A549 treated with DMSO at 1 μM for 4 hours (cell line): Measurements from ENCODE around the gene KCNH6. TPM values are rescaled to one million over a fixed set of nuclear protein-coding genes. Genes with fewer than 3 reads are reported as not detected.

Experiments
- total RNA-seq: library from RNA; stranded (reverse); fragments of 200-300 nt; extraction: Qiagen RNA extraction; gene quantifications from 5 replicates; pipeline ENCODE4 v1.2.3, GENCODE V29; 2022; ENCODE audit warnings: low read depth

The KCNH6 gene, protein sequence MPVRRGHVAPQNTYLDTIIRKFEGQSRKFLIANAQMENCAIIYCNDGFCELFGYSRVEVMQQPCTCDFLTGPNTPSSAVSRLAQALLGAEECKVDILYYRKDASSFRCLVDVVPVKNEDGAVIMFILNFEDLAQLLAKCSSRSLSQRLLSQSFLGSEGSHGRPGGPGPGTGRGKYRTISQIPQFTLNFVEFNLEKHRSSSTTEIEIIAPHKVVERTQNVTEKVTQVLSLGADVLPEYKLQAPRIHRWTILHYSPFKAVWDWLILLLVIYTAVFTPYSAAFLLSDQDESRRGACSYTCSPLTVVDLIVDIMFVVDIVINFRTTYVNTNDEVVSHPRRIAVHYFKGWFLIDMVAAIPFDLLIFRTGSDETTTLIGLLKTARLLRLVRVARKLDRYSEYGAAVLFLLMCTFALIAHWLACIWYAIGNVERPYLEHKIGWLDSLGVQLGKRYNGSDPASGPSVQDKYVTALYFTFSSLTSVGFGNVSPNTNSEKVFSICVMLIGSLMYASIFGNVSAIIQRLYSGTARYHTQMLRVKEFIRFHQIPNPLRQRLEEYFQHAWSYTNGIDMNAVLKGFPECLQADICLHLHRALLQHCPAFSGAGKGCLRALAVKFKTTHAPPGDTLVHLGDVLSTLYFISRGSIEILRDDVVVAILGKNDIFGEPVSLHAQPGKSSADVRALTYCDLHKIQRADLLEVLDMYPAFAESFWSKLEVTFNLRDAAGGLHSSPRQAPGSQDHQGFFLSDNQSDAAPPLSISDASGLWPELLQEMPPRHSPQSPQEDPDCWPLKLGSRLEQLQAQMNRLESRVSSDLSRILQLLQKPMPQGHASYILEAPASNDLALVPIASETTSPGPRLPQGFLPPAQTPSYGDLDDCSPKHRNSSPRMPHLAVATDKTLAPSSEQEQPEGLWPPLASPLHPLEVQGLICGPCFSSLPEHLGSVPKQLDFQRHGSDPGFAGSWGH
- total RNA-seq = not detected in 5 replicates

DNA sequence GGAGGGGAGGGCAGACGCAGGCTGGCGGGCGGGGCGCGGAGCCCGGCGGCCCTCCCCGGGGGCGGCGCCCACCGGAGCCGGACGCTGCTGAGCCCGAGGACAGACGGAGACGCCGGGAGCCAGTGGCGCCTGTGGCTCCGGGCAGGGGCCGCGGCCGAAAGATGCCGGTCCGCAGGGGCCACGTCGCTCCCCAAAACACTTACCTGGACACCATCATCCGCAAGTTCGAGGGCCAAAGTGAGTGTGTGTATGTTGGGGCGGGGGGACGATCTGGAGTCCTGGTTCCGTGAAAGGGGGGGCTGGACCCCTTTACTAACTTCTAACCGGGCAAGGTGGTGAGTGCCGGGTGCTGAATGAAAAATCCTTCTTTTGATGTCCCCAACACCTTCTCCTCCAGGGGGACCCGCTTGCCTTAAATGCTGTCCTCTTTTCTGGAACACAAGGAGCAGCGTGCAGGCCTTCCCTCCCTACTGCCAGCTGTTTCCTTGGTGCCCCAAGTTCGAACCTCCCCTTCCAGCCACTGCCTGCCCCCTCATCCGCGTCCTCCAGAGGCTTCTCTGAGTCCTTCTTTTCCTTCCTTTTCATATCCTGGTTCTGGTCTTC, at the start of gene KCNH6:
Gene KCNH6, plus strand, starts transcription at position 106 of the 603 bp plus-strand sequence. Its CDS starts 56 bp downstream, at position 162.

DNA sequence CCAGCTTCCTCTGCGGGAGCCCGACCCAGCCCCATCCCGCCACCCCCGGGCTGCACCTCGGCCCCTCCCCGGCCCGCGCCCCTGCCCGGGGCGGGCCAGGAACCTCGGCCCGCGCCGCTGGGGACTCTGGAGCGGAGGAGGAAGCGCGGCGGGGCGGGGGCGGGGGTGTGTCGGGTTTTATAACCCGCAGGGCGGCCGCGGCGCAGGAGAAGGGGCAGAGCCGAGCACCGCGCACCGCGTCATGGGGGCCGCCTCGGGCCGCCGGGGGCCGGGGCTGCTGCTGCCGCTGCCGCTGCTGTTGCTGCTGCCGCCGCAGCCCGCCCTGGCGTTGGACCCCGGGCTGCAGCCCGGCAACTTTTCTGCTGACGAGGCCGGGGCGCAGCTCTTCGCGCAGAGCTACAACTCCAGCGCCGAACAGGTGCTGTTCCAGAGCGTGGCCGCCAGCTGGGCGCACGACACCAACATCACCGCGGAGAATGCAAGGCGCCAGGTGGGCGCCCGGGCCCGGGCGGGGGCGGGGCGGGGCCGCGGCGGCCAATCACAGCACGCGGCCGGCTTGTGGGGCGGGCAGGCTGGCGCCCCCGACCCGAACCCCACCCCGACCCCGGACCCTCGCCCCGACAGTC, 46.2 kb upstream of the KCNH6 start, which contains the start of gene ACE:
Gene ACE, plus strand, starts transcription at position 208 of the 626 bp plus-strand sequence. Its CDS starts 34 bp downstream, at position 242.

DNA sequence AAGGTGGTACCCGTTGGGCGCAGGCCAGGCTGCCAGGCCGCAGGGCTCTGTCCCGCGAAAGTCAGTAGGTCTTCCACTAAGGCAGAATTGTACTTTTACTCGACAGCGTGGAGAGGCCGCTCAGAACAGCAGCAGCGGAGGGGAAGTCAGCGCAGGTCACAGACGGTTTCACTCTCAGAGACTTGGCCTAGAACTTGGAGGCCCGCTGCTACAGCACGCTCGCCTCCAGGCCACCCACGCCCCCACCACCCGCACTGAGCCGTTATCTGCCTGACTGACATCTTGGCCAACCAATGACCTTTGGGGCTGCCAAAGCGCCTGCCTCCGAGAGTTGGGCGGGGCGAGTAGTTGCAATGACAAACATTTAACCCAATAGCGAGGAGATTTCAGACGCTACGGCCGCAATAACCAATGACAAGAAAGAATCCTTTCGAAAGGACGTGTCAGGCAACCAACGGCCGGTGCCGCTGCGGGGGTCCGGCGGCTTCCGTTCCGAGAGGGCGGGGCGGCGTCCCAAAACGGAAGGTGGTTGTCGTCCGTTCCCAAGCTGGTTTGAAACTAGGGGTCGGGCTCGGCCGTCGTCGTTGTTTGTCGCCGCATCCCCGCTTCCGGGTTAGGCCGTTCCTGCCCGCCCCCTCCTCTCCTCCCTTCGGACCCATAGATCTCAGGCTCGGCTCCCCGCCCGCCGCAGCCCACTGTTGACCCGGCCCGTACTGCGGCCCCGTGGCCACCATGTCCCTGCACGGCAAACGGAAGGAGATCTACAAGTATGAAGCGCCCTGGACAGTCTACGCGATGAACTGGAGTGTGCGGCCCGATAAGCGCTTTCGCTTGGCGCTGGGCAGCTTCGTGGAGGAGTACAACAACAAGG, 27.0 kb downstream of the KCNH6 start, which contains the start of gene DCAF7:
Gene DCAF7, plus strand, starts transcription at position 532 of the 871 bp plus-strand sequence. Its CDS starts 201 bp downstream, at position 733.

Other genes starting within 250 kb of the KCNH6 start
- gene CYB561, start 77.1 kb upstream of the KCNH6 start, total RNA-seq = 28.4 to 32.0 TPM (median 29.1 TPM) in 5 replicates
- 0.21 to 0.57 TPM (median 0.37 TPM) in 5 replicates for gene ACE, start 46.3 kb upstream of the KCNH6 start, total RNA-seq
- gene DCAF7, start 27.1 kb downstream of the KCNH6 start, total RNA-seq = 49.5 to 66.7 TPM (median 62.2 TPM) in 5 replicates
- 51.3 to 56.5 TPM (median 54.4 TPM) in 5 replicates for gene TACO1, start 77.5 kb downstream of the KCNH6 start, total RNA-seq
- gene MAP3K3, start 99.1 kb downstream of the KCNH6 start, total RNA-seq = 13.5 to 19.5 TPM (median 16.3 TPM) in 5 replicates
- gene LIMD2, start 176.8 kb downstream of the KCNH6 start, total RNA-seq = 9.6 to 12.7 TPM (median 11.0 TPM) in 5 replicates
- gene STRADA, start 218.4 kb downstream of the KCNH6 start, total RNA-seq = 24.9 to 30.7 TPM (median 27.0 TPM) in 5 replicates